GM04504 (cell line): ENCODE data around the gene LAD1.

Experiments used
- DNase-seq: peaks from one replicate; pipeline ENCODE4 v3.0.0-alpha.2; 2012; ENCODE audit warnings: low read depth

LAD1 gene, protein sequence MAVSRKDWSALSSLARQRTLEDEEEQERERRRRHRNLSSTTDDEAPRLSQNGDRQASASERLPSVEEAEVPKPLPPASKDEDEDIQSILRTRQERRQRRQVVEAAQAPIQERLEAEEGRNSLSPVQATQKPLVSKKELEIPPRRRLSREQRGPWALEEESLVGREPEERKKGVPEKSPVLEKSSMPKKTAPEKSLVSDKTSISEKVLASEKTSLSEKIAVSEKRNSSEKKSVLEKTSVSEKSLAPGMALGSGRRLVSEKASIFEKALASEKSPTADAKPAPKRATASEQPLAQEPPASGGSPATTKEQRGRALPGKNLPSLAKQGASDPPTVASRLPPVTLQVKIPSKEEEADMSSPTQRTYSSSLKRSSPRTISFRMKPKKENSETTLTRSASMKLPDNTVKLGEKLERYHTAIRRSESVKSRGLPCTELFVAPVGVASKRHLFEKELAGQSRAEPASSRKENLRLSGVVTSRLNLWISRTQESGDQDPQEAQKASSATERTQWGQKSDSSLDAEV

DNA sequence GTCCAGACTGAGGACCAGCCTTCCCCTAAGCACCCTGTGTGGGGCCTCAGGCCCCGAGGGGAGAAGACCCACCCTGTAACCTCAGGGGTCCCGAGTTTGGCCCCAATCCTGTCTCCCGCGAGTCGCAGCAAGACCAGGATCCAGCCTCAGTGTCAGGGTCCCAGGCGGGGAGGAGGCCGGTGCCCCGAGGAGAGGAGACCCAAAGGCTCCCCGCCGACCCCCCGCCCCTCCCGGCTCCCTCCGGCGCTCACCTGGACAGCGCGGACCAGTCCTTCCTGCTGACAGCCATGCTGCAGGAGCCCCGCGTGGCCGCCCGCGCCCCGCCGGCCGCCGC is at the start of gene LAD1:
LAD1 (minus strand) TSS at position 307 of the 334 bp plus-strand sequence; CDS start at position 289, 18 bp downstream.
- no peak for DNase-seq

GRCh38 chr1:201447903-201448871 is 49.1 kb upstream of the LAD1 start:
- DNase-seq = no peak

DNA sequence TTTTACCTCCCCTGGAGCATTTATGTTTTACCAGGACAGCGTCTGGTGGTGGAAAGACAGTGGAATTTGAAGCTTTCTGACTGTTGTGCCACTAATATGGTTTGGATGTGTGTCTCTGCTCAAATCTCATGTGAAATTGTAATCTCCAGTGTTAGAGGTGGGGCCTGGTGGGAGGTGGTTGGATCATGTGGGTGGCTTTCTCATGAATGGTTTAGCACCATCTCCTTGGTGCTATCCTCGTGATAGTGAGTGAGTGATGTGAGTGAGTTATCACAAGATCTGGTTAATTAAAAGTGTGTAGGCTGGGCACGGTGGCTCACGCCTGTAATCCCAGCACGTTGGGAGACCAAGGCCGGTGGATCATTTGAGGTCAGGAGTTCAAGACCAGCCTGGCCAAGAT is 46.2 kb upstream of the LAD1 start:
- DNase-seq = no peak

DNA sequence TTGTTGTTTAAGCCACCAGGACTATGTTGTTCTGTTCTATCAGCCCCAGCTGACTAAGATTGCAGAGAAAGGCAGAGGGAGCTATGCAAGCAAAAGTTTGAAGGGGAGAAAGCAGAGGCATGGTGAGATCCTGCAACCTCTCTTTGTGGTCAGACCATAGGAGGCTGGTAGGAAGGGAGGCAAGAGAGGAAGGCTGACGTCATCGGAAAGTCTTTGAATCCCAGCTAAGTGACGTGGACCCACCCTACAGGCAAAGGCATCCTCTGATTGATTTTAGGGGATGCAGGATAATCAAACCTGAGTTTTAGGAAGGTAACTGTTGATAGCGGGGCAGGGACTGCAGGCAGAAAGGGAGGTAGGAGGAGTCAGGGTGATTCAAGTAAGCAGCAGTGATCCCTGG is 45.7 kb upstream of the LAD1 start:
- DNase-seq = no peak

DNA sequence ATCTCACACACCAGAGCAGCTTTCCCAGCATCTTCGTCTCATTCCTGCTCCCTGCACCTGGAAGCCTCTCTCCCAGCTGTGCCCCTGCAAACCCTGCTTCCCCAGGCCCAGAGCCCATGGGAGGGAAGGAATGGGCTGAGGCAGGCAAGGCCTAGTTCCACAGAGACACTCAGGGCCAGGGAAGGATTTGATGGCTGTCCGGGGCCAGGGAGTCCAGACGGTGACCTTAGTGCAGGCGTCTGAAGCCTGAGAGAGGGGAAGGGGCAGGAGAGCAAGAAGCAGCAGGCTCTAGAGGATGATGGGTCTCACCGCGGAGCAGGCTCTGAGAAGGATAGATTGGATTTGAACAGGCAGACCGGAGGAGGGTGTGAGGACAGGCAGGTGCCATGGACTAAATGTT is 44.6 kb upstream of the LAD1 start:
- DNase-seq = no peak

- DNase-seq = no peak
These were observed 37.8 kb upstream of the LAD1 start for GRCh38 chr1:201436969-201437368.

GRCh38 chr1:201436393-201436792 is 37.3 kb upstream of the LAD1 start:
- no peak for DNase-seq

DNA sequence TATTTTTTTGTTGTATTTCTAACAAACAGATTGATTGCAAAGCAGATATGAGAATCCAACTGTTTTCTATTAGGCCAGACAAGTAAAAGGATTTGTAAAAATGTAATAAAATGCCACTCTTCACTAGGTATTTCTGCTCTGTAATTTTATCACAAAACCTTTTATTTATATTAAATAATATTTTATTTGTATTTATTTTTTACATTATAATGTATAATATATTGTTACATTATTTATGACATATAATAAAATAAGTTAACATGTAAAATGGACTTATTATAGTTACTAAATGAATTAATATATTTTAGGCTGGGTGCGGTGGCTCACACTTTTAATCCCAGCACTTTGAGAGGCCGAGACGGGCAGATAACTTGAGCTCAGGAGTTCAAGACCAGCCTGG is 35.1 kb upstream of the LAD1 start:
- no peak for DNase-seq

GRCh38 chr1:201433609-201434008 is 34.5 kb upstream of the LAD1 start:
- no peak for DNase-seq

DNA sequence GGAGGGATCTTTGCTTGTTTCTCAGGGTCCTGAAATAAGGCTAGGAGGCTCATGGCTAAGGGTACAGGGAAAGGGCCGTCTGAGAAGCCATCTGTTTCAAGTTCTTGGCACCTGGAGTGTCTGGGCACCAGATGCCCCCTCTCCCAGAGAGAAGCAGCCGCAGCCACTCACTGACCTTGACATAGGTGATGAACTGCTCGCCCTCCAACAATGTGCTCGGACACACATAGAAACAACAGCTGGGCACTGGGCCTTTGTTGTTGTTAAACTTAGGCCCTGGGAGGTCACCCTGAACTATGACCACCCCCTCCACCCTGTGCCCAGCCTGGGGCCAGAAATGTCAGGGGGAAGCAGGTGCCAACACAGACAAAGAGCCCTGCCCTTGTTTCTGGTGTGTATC is 31.7 kb upstream of the LAD1 start:
- no peak for DNase-seq

GRCh38 chr1:201429736-201430501 is 30.8 kb upstream of the LAD1 start:
- no peak for DNase-seq

DNA sequence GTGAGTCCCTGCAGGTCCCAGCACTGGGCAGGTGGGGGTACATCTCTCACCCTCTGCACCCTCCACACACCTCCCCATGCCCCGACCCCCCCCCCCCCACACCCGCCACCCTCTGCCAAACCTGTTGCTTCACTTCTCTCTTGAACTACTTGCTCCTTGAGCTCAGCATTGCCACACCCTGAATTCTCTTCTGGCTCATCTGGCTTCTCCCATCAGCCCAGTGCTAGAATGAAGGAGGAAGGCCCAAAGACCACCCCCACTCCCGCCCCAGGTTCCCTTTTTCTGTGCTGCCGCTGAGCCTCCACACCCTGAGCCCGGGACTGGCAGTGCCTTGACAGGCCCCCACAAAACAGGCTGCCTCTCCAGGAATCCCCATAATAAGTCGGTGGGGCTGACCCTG is 28.8 kb upstream of the LAD1 start:
- no peak for DNase-seq

GRCh38 chr1:201426479-201427310 is 27.6 kb upstream of the LAD1 start:
- no peak for DNase-seq

- DNase-seq = no peak
These were observed 25.0 kb upstream of the LAD1 start for GRCh38 chr1:201424146-201424545.

DNA sequence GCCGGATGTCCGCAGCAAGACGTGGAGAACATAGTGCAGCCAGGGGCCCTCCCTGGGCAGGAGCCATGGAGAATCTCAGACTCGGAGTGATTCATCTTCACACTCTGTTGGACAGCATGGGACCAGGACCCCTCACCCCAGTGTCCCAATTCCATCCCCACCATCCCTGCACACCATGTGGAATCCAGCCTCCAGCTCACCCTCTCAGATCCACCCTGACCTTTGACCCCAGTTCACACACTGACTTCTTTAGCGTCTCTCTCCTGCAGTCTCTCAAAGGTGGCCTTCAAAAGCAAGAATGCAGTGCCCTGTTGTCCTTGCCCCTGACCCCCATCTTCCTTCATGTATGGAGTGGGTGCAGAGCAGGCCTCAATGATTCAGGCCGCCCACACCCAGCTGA is 24.5 kb upstream of the LAD1 start:
- no peak for DNase-seq

GRCh38 chr1:201422436-201423030 is 23.4 kb upstream of the LAD1 start:
- no peak for DNase-seq

DNA sequence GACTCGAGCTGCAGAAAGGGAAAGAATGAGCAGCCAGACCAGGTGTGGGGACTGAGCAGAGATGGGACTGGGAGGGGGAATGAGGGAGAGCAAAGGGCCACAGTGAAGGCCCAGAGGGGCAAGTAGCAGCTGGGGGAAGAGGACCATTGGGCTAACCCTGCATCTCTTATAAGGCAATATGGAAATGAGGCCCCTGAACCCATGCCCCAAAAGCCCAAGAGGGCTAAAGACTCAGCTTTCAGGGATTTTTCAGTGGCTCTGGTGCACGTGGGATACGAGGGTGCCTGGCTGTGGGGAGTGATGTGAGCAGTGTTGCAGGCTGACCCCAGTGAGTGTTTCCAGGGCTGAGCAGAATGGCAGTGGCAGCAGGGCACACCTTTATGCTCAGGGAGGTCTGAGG is 22.9 kb upstream of the LAD1 start:
- no peak for DNase-seq

DNA sequence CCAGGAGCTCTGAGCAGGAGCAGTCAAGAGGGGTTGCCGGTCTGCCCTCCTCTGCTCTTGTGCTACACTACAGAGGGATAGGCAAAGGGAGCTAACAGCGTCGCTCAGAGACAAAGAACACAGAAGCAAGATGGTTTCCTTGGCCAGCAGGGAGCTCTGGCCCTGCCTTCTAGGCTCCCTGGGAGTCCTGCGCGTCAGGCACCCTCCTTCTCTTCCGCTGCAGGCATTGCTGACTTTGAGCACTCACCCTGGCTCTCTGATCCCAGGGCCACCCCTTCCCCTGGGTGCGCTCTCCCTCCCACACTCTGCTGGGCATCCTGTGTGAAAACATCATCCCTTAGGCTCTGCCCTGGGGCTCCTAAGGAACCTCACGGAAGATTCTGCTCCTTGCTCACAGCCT is 21.9 kb upstream of the LAD1 start:
- DNase-seq = no peak

DNA sequence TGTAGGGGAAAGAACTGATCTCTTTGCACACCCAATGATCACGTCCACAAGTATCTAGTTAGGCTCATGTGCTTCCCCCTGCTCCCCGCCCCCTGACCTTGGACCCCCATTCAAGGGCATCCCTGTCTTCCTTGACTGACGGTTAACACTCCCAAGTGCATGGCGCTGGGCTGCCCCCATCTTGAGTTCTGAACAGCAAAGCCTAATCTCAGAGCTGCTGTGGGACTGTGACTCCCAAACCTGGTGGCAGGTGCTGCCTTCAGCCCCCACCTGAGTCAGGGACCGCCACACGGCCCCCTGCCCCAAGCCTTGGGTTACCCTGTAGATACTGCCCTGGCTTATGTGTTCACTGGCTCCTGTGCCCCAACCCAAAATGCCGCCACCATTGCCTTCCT is 21.5 kb upstream of the LAD1 start:
- DNase-seq = no peak

- no peak for DNase-seq
These were observed 20.9 kb upstream of the LAD1 start for GRCh38 chr1:201419746-201420607.
